ENCODE data around the gene SHOX. TPM values are rescaled to one million over a fixed set of nuclear protein-coding genes. Genes with fewer than 3 reads are reported as not detected.

SHOX gene
- total and polyA plus RNA-seq, 12 donors = not detected

GRCh38 chrX:675279-675954 is 44.8 kb downstream of the SHOX start:
- TF ChIP-seq POLR2A (IDR thresholded peaks at IDR 0.05) = no peak
- TF ChIP-seq CTCF (IDR thresholded peaks at IDR 0.05) = no peak
- no peaks in the 10 kb centered on the region for H3K36me3 ChIP-seq (replicated peaks in 1 of 2)
- H3K9me3 ChIP-seq (replicated peaks in 1 of 3) = no peaks in the 10 kb centered on the region
- WGBS, 4 donors = 22 to 40% (median 35%) methylated on average over 6 to 7 of the region's 7 CpGs
- no peak overlapping the region for H3K4me3 ChIP-seq
- DNase-seq = no peak
- H3K27ac ChIP-seq = no peak overlapping the region
- no peaks in the 10 kb centered on the region for H3K4me1 ChIP-seq (replicated peaks in 1 of 2)
- peaks cover under 1% of the 10 kb centered on the region for H3K27me3 ChIP-seq
- intact Hi-C loops (cut with DNase I) = no loop called here

- Histone ChIP-seq H3K4me1 (replicated peaks in 1 of 2) (no peaks in the 10 kb centered on the region), H3K27ac (no peak overlapping the region), H3K9me3 (replicated peaks in 1 of 3) (no peaks in the 10 kb centered on the region), H3K4me3 (no peak overlapping the region), H3K36me3 (replicated peaks in 1 of 2) (no peaks in the 10 kb centered on the region), H3K27me3 (no peaks in the 10 kb centered on the region)
- no peak for DNase-seq
- TF ChIP-seq POLR2A (IDR thresholded peaks at IDR 0.05) (no peak), CTCF (IDR thresholded peaks at IDR 0.05) (no peak)
- intact Hi-C loops (cut with DNase I) = no loop called here
- WGBS, 4 donors = 23 to 36% (median 28%) methylated on average over 8 to 15 of the region's 15 CpGs
Observed at GRCh38 chrX:675955-676295, 45.3 kb downstream of the SHOX start.

GRCh38 chrX:677376-677775 is 46.8 kb downstream of the SHOX start:
- Histone ChIP-seq H3K4me3 (no peak overlapping the region), H3K9me3 (replicated peaks in 1 of 3) (no peaks in the 10 kb centered on the region), H3K27me3 (no peaks in the 10 kb centered on the region), H3K27ac (no peak overlapping the region), H3K4me1 (replicated peaks in 1 of 2) (no peaks in the 10 kb centered on the region), H3K36me3 (replicated peaks in 1 of 2) (no peaks in the 10 kb centered on the region)
- WGBS, 4 donors = 70 to 84% (median 81%) methylated on average over 11 to 13 of the region's 13 CpGs
- DNase-seq = no peak
- intact Hi-C loops (cut with DNase I) = no loop called here
- TF ChIP-seq CTCF (IDR thresholded peaks at IDR 0.05) (no peak), POLR2A (IDR thresholded peaks at IDR 0.05) (no peak)

GRCh38 chrX:679291-679979 is 48.8 kb downstream of the SHOX start:
- no peak for DNase-seq
- Histone ChIP-seq H3K27ac (no peak overlapping the region), H3K9me3 (replicated peaks in 1 of 3) (no peaks in the 10 kb centered on the region), H3K4me3 (no peak overlapping the region), H3K4me1 (replicated peaks in 1 of 2) (no peaks in the 10 kb centered on the region), H3K36me3 (replicated peaks in 1 of 2) (no peaks in the 10 kb centered on the region), H3K27me3 (no peaks in the 10 kb centered on the region)
- intact Hi-C loops (cut with DNase I) = no loop called here
- WGBS, 4 donors = 57 to 63% (median 58%) methylated on average over 32 to 39 of the region's 39 CpGs
- no peak for TF ChIP-seq POLR2A (IDR thresholded peaks at IDR 0.05)
- TF ChIP-seq CTCF (IDR thresholded peaks at IDR 0.05) = no peak
